HepG2 (cell line): ENCODE measurements around the gene HSD11B2. TPM values are rescaled to one million over a fixed set of nuclear protein-coding genes. Genes with fewer than 3 reads are reported as not detected.

Source experiments
- ATAC-seq: fragments of 200-7000 bp; cut with Tn5 transposase; 3 replicates; pipeline ENCODE4 v1.9.1; 2020; ENCODE audit warnings: mild to moderate bottlenecking, moderate library complexity
- BruUV-seq: library from RNA; stranded (reverse); fragments of 400-500 nt; replicated peaks from 2 replicates; lab custom pipeline; 2021; lab: Mats Ljungman, UMichigan
- CTCF ChIA-PET: fragments of 300-600 bp; formaldehyde crosslinking; extraction: SDS; loops from one replicate; lab custom pipeline; 2021; ENCODE audit warnings: low total read pairs, inconsistent platforms, low intra/inter-chr PET ratio; lab: Yijun Ruan, JAX
- POLR2A ChIA-PET: fragments of 350-600 bp; sonication (Branson Sonifier 250); formaldehyde crosslinking; loops from one replicate; lab custom pipeline; 2020; ENCODE audit warnings: antibody characterized with exemption, inconsistent platforms; lab: Yijun Ruan, JAX
- DNase-seq: peaks from one replicate; pipeline ENCODE4 v3.0.0-alpha.2; 2015; ENCODE audit warnings: low spot score
- FAIRE-seq: peaks from 3 replicates; lab custom pipeline; 2011; peaks lifted over from hg19 to GRCh38; lab: Jason Lieb, UNC
- H2AFZ ChIP-seq: one replicate; pipeline ENCODE4 v1.6.1; 2011; ENCODE audit warnings: low read length, inconsistent platforms
- H3K27ac ChIP-seq: fragments of 300-600 bp; 3 replicates; pipeline ENCODE4 v1.8.0; 2011; ENCODE audit warnings: mixed run types, mild to moderate bottlenecking, mixed read lengths, low read length, inconsistent platforms; ENCODE audit not compliant: insufficient read depth; ENCODE audit errors: extremely low read length
- H3K27me3 ChIP-seq, 2 experiments: fragments of 200-600 bp in 1 of 2; 2 replicates in 1 of 2; 3 replicates in 1 of 2; pipeline versions ENCODE4 v1.6.0 to v1.8.0; 2011; ENCODE audit warnings: low read length in 2 of 2, mild to moderate bottlenecking in 2 of 2, moderate library complexity in 2 of 2, inconsistent platforms in 1 of 2; ENCODE audit not compliant: insufficient read depth in 2 of 2, control insufficient read depth in 1 of 2
- H3K36me3 ChIP-seq, 2 experiments: fragments of 200-600 bp in 1 of 2; replicated peaks in 1 of 2; 2 replicates in 1 of 2; 3 replicates in 1 of 2; pipeline versions ENCODE4 v1.5.1 to v1.8.0; 2011; ENCODE audit warnings: low read length in 2 of 2, inconsistent platforms in 1 of 2; ENCODE audit not compliant: insufficient read depth in 2 of 2, control insufficient read depth in 1 of 2
- H3K4me1 ChIP-seq: 2 replicates; pipeline ENCODE4 v1.5.1; 2012; ENCODE audit warnings: low read length, inconsistent platforms; ENCODE audit not compliant: insufficient read depth
- H3K4me2 ChIP-seq: 2 replicates; pipeline ENCODE4 v1.6.0; 2011; ENCODE audit warnings: low read depth, low read length, inconsistent platforms
- H3K4me3 ChIP-seq, 3 experiments: fragments of 200-600 bp in 1 of 3; sonication (generic), shearing (Covaris generic) in 1 of 3; replicated peaks in 1 of 3; 2 replicates each; pipeline ENCODE4 v1.5.1; 2011 to 2016; ENCODE audit warnings: low read length in 3 of 3, inconsistent platforms in 2 of 3, low read depth in 2 of 3, mild to moderate bottlenecking in 2 of 3, control low read depth in 1 of 3, mixed read lengths in 1 of 3; ENCODE audit not compliant: insufficient read depth in 1 of 3
- H3K79me2 ChIP-seq: one replicate; pipeline ENCODE4 v1.6.1; 2011; ENCODE audit warnings: low read length, inconsistent platforms; ENCODE audit not compliant: insufficient read depth
- H3K9ac ChIP-seq: 2 replicates; pipeline ENCODE4 v1.6.0; 2011; ENCODE audit warnings: mild to moderate bottlenecking, low read depth, low read length, inconsistent platforms; ENCODE audit not compliant: insufficient read depth
- H3K9me3 ChIP-seq: 2 replicates; pipeline ENCODE4 v1.5.1; 2012; ENCODE audit warnings: mild to moderate bottlenecking, low read length
- H4K20me1 ChIP-seq: 2 replicates; pipeline ENCODE4 v1.6.0; 2011; ENCODE audit warnings: inconsistent platforms, mild to moderate bottlenecking, low read length, moderate library complexity; ENCODE audit not compliant: insufficient read depth
- CEBPG ChIP-seq: IDR thresholded peaks from 2 replicates; pipeline ENCODE4 v1.6.1; 2016
- GABPB1 ChIP-seq: IDR thresholded peaks from 2 replicates; pipeline ENCODE4 v1.6.1; 2016; ENCODE audit warnings: mild to moderate bottlenecking, missing genetic modification reagents, moderate library complexity, missing compliant biosample characterization
- MZF1 ChIP-seq: sonication (generic); formaldehyde crosslinking; IDR thresholded peaks from 2 replicates; pipeline ENCODE4 v1.8.1; 2023; ENCODE audit warnings: mild to moderate bottlenecking, missing genetic modification reagents, borderline replicate concordance
- NFYB ChIP-seq: sonication (generic); formaldehyde crosslinking; IDR thresholded peaks from 2 replicates; pipeline ENCODE4 v1.4.0; 2020; ENCODE audit warnings: missing genetic modification reagents
- SMARCE1 ChIP-seq: fragments of 450-650 bp; IDR thresholded peaks from 2 replicates; pipeline ENCODE4 v1.6.1; 2017; ENCODE audit warnings: borderline replicate concordance
- SP140L ChIP-seq: sonication (generic); formaldehyde crosslinking; IDR thresholded peaks from 2 replicates; pipeline ENCODE4 v1.4.0; 2020; ENCODE audit warnings: missing genetic modification reagents, borderline replicate concordance
- TAF1 ChIP-seq: sonication (generic); formaldehyde crosslinking; IDR thresholded peaks from 2 replicates; pipeline ENCODE4 v1.4.0; 2020; ENCODE audit warnings: missing genetic modification reagents
- ZBTB3 ChIP-seq: sonication (generic); formaldehyde crosslinking; IDR thresholded peaks from 2 replicates; pipeline ENCODE4 v1.4.0; 2020; ENCODE audit warnings: low read depth, mild to moderate bottlenecking, moderate library complexity, missing genetic modification reagents, borderline replicate concordance
- ZBTB8A ChIP-seq: sonication (generic); formaldehyde crosslinking; IDR thresholded peaks from 2 replicates; pipeline ENCODE4 v1.4.0; 2020; ENCODE audit warnings: mild to moderate bottlenecking, low read depth, missing genetic modification reagents, borderline replicate concordance
- ZFP1 ChIP-seq: IDR thresholded peaks from 2 replicates; pipeline ENCODE4 v1.6.1; 2016
- ZNF713 ChIP-seq: sonication (generic); formaldehyde crosslinking; IDR thresholded peaks from 2 replicates; pipeline ENCODE4 v1.4.0; 2020; ENCODE audit warnings: mild to moderate bottlenecking, missing genetic modification reagents
- ZSCAN21 ChIP-seq: sonication (generic); formaldehyde crosslinking; IDR thresholded peaks from 2 replicates; pipeline ENCODE4 v1.8.0; 2022; ENCODE audit warnings: mild to moderate bottlenecking, missing genetic modification reagents, moderate library complexity, borderline replicate concordance
- ZSCAN29 ChIP-seq: sonication (generic); formaldehyde crosslinking; conservative IDR thresholded peaks from 2 replicates; pipeline ENCODE4 v1.4.0; 2020; ENCODE audit warnings: mild to moderate bottlenecking, missing genetic modification reagents
- WGBS: methylation state at CpG from one replicate; pipeline ENCODE4 v1.1.6; 2017; ENCODE audit warnings: low lambda C conversion rate; 5-methylcytosine and 5-hydroxymethylcytosine counted together
- in situ Hi-C: cut with HindIII; loops from 2 replicates; pipeline ENCODE4 v1.10.0; 2017; ENCODE audit warnings: low pct_unique_long_range_greater_than_20kb; ENCODE audit not compliant: extremely low pct_ligation_motif_present
- intact Hi-C: fragments of 100-400 bp; cut with micrococcal nuclease; formaldehyde crosslinking; loops from one replicate; pipeline ENCODE4 v1.10.0; 2022; ENCODE audit not compliant: unreplicated experiment
- polyA plus RNA-seq, 8 experiments: library from polyadenylated mRNA; depleted of rRNA in 3 of 8; stranded (reverse) in 7 of 8; unstranded in 1 of 8; fragments of >200 nt; fragmentation: Illumina TruSeq in 4 of 8; extraction: Trizol in 4 of 8; gene quantifications; 2 replicates each; pipeline versions ENCODE4 v1.2.1 to v1.2.3, GENCODE V29; 2011 to 2016; ENCODE audit warnings: low read depth in 4 of 8, missing spikeins in 1 of 8, mixed read lengths in 1 of 8; ENCODE audit not compliant: insufficient read depth in 1 of 8
- total RNA-seq, 5 experiments: library from RNA; depleted of rRNA; stranded (reverse); fragments of >200 nt; fragmentation: Illumina TruSeq; extraction: Trizol; gene quantifications; 2 replicates each; pipeline ENCODE4 v1.2.3, GENCODE V29; 2016; ENCODE audit warnings: low read depth in 1 of 5
- TF ChIP-seq, protein P1 (sequence below), 2 experiments: fragments of 450-650 bp in 1 of 2; sonication (generic) in 1 of 2; formaldehyde crosslinking in 1 of 2; IDR thresholded peaks; 2 replicates each; pipeline versions ENCODE4 v1.6.1 to v1.8.0; 2016 to 2022; ENCODE audit warnings: antibody characterized with exemption in 1 of 2, mild to moderate bottlenecking in 1 of 2, missing genetic modification reagents in 1 of 2

HSD11B2 gene
- total and polyA plus RNA-seq, 2 of the 13 experiments (the other 11 are each of a cell fraction or from before 2014, with no cell fraction given) = 8.9 to 13.6 TPM

DNA sequence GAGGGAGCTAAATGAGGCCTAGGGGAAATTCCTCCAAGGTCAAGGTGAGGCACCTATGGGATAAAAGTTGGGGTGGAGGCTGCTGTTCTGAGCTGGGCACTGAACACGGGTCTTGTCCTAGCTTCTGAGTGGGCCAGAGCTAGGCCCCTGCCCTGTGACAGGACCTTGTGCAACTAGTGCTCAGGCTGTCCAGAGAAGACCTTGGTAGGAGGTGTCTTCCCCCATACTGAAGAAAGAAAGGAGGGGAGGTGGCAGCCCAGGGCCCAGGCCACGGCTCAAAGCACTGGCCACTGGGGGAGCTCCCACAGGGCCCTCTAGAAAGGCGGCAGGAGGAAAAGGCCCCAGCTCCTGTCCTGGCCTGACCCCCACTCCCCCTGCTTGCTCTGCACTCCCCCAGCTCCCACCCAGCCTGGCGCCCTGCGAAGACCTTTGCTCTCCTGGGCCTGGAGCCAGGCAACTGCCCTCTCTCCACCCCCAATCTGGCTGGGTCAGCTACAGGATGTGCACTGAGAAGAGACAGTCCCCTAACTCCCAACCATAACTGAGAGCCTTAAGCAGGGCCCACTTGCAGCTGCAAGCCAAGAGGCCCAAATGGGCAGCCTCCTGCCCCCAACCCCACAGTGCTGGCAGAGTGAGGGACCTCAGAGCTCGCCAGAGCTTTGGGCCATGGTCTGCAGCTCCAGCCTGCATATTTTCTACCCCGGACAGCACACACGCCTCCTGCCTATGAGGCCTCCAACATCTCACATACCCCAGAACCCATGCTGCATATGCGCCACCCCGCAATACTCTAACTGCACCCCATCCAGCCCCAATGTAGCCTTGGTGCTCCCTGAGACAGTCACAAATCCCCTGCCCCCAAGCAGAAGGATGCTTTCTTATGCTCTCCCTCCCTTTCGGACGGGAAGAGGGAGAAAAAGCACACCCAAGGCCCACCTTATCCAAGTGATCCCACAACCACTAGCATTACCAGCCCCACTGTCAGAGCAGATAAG lies 15.3 kb downstream of the HSD11B2 start:
- Histone ChIP-seq H3K4me2 (peak overlapping the region; percentile 87), H3K9me3 (no peaks in the 10 kb centered on the region), H3K36me3 (peaks cover 8 to 10% of the 10 kb centered on the region in 2 experiments; a peak in 3 of 5 replicates), H3K27ac (peak overlapping the region; percentile 88), H3K27me3 (no peaks in the 10 kb centered on the region), H3K9ac (peak overlapping the region; percentile 66), H3K79me2 (no peaks in the 10 kb centered on the region), H3K4me1 (peaks cover 57% of the 10 kb centered on the region), H4K20me1 (no peaks in the 10 kb centered on the region), H3K4me3 (peak overlapping the region in 2 of 3 experiments; percentile 14 to 54; a peak in 3 of 6 replicates), H2AFZ (no peak overlapping the region)
- intact Hi-C loops (loop anchor here (1.0 to 2.0 kb wide), 2 partner anchors 18 to 19 kb away; no protein-coding TSS in a partner anchor), in situ Hi-C loops (no loop called here)
- DNase-seq = peak; percentile 95
- WGBS = 38% methylated on average over 9 of the region's 12 CpGs
- ChIA-PET POLR2A (interaction anchor here (0.6 to 6.7 kb wide), 11 partner anchors 10 to 199 kb away, joined by 3 to 182 read pairs (median 5); partner anchors contain the start of genes ATP6V0D1, FHOD1, HSD11B2 and ZDHHC1), CTCF (interaction anchor here (1.3 to 3.4 kb wide), 3 partner anchors 18 to 167 kb away, joined by 3 to 56 read pairs (median 9); partner anchors contain the start of gene PLEKHG4)
- no TSS peak for BruUV-seq
- ATAC-seq = peak; percentile 88
- peak; percentile 97 for FAIRE-seq
- TF ChIP-seq TAF1 (CRISPR knock-in tag) (peak; percentile 52; the same call in 1 of the 2 replicates), SP140L (CRISPR knock-in tag) (no peak), ZSCAN29 (no peak), ZBTB8A (no peak), ZNF713 (CRISPR knock-in tag) (no peak), ZSCAN21 (CRISPR knock-in tag) (peak; percentile 73; the same call in 1 of the 2 replicates), ZFP1 (CRISPR knock-in tag) (no peak), MZF1 (CRISPR knock-in tag) (0 out of 2 replicates have a peak, but pooled peaks have one; percentile 17), GABPB1 (CRISPR knock-in tag) (no peak), SMARCE1 (no peak), ZBTB3 (CRISPR knock-in tag) (no peak), NFYB (no peak), CEBPG (CRISPR knock-in tag) (no peak)
- TF ChIP-seq, protein P1, sequence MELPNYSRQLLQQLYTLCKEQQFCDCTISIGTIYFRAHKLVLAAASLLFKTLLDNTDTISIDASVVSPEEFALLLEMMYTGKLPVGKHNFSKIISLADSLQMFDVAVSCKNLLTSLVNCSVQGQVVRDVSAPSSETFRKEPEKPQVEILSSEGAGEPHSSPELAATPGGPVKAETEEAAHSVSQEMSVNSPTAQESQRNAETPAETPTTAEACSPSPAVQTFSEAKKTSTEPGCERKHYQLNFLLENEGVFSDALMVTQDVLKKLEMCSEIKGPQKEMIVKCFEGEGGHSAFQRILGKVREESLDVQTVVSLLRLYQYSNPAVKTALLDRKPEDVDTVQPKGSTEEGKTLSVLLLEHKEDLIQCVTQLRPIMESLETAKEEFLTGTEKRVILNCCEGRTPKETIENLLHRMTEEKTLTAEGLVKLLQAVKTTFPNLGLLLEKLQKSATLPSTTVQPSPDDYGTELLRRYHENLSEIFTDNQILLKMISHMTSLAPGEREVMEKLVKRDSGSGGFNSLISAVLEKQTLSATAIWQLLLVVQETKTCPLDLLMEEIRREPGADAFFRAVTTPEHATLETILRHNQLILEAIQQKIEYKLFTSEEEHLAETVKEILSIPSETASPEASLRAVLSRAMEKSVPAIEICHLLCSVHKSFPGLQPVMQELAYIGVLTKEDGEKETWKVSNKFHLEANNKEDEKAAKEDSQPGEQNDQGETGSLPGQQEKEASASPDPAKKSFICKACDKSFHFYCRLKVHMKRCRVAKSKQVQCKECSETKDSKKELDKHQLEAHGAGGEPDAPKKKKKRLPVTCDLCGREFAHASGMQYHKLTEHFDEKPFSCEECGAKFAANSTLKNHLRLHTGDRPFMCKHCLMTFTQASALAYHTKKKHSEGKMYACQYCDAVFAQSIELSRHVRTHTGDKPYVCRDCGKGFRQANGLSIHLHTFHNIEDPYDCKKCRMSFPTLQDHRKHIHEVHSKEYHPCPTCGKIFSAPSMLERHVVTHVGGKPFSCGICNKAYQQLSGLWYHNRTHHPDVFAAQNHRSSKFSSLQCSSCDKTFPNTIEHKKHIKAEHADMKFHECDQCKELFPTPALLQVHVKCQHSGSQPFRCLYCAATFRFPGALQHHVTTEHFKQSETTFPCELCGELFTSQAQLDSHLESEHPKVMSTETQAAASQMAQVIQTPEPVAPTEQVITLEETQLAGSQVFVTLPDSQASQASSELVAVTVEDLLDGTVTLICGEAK (IDR thresholded peaks at IDR 0.05) = no peak
- TF ChIP-seq, protein P1 (CRISPR knock-in tag; IDR thresholded peaks at IDR 0.05) = peak; percentile 78; the same call in 1 of the 2 replicates
